ENCODE data around the gene MARCHF10.
A peak's percentile ranks its signal among the peaks of the same experiment; 100 is the strongest.

DNA sequence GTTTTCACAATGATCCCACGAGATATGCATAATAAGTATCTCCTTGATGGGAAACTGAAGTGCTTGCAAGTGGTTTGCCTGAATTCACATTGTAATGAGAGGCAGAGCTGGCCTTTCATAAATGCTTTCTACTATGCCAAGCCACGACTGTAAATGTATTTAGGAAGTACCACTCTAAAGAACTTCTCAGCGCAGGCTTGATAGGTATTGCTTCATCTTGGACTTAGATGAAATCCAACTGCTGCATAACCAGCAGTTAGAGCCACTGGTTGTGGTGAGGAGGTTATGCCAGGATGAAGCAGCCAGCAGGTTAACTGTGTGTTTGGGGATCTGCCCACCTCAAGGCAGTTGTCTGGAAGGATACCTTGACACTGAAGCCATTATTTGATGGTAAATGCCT lies 26.8 kb downstream of the MARCHF10 start:
- no peak for TF ChIP-seq POLR2A (IDR thresholded peaks at IDR 0.05)
- TF ChIP-seq, protein P1, sequence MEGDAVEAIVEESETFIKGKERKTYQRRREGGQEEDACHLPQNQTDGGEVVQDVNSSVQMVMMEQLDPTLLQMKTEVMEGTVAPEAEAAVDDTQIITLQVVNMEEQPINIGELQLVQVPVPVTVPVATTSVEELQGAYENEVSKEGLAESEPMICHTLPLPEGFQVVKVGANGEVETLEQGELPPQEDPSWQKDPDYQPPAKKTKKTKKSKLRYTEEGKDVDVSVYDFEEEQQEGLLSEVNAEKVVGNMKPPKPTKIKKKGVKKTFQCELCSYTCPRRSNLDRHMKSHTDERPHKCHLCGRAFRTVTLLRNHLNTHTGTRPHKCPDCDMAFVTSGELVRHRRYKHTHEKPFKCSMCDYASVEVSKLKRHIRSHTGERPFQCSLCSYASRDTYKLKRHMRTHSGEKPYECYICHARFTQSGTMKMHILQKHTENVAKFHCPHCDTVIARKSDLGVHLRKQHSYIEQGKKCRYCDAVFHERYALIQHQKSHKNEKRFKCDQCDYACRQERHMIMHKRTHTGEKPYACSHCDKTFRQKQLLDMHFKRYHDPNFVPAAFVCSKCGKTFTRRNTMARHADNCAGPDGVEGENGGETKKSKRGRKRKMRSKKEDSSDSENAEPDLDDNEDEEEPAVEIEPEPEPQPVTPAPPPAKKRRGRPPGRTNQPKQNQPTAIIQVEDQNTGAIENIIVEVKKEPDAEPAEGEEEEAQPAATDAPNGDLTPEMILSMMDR (IDR thresholded peaks at IDR 0.05), result no peak
- TF ChIP-seq POLR2AphosphoS5 (IDR thresholded peaks at IDR 0.05), result peak in 1 of 2 donors; percentile 22
